Neural cell (in vitro differentiated cells): Measurements from ENCODE around the gene MRPL43.

Source experiments
- EZH2 ChIP-seq: fragments of 200-600, 300-800 bp; shearing (Covaris generic), sonication (generic); IDR thresholded peaks from 2 replicates; pipeline ENCODE4 v1.6.1; 2014; ENCODE audit warnings: antibody characterized with exemption, low read length, borderline replicate concordance, mild to moderate bottlenecking; ENCODE audit not compliant: insufficient read depth, poor library complexity, severe bottlenecking
- TAF1 ChIP-seq: IDR thresholded peaks from 2 replicates; pipeline ENCODE4 v1.6.1; 2012; ENCODE audit warnings: low read depth
- TF ChIP-seq, protein P1 (sequence below): fragments of 450-650 bp; IDR thresholded peaks from 2 replicates; pipeline ENCODE4 v1.5.1; 2014; ENCODE audit warnings: antibody characterized with exemption, mild to moderate bottlenecking, moderate library complexity; ENCODE audit not compliant: poor library complexity, severe bottlenecking

DNA sequence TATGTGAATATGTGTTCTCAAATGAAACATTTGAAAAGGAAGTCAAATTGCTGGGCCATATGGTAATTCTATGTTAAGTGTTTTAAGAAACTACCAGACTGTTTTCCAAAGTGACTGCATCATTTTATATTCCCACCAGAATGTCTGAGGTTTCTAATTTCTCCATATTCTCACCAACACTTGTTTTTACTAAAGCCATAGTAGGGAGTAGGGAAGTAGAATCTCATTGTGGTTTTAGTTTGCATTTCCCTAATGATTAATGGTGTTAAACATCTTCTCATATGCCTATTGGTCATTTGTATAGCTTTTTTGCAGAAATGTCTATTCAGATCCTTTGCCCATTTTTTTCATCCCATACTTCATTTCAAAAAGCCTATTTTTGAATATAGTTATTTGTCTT, 27.0 kb downstream of the MRPL43 start:
- TF ChIP-seq, protein P1, sequence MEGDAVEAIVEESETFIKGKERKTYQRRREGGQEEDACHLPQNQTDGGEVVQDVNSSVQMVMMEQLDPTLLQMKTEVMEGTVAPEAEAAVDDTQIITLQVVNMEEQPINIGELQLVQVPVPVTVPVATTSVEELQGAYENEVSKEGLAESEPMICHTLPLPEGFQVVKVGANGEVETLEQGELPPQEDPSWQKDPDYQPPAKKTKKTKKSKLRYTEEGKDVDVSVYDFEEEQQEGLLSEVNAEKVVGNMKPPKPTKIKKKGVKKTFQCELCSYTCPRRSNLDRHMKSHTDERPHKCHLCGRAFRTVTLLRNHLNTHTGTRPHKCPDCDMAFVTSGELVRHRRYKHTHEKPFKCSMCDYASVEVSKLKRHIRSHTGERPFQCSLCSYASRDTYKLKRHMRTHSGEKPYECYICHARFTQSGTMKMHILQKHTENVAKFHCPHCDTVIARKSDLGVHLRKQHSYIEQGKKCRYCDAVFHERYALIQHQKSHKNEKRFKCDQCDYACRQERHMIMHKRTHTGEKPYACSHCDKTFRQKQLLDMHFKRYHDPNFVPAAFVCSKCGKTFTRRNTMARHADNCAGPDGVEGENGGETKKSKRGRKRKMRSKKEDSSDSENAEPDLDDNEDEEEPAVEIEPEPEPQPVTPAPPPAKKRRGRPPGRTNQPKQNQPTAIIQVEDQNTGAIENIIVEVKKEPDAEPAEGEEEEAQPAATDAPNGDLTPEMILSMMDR: no peak
- TF ChIP-seq EZH2 (no peak), TAF1 (no peak)
